Astrocyte of the spinal cord (primary cell): ENCODE results near the gene HMCN1.

ENCODE experiments used
- DNase-seq: peaks from one replicate; pipeline ENCODE4 v3.0.0; 2011; ENCODE audit warnings: low read depth, low spot score
- H3K4me3 ChIP-seq: 2 replicates; pipeline ENCODE4 v1.5.1; 2011; ENCODE audit warnings: low read depth, mild to moderate bottlenecking, low read length, moderate library complexity
- CTCF ChIP-seq: IDR thresholded peaks from 2 replicates; pipeline ENCODE4 v1.5.1; 2012; ENCODE audit warnings: low read depth, mild to moderate bottlenecking, low read length, inconsistent platforms
- in situ Hi-C: cut with HindIII; loops from 2 replicates; pipeline ENCODE4 v1.10.0; 2017; ENCODE audit warnings: low sequenced_read_pairs

Gene HMCN1

DNA sequence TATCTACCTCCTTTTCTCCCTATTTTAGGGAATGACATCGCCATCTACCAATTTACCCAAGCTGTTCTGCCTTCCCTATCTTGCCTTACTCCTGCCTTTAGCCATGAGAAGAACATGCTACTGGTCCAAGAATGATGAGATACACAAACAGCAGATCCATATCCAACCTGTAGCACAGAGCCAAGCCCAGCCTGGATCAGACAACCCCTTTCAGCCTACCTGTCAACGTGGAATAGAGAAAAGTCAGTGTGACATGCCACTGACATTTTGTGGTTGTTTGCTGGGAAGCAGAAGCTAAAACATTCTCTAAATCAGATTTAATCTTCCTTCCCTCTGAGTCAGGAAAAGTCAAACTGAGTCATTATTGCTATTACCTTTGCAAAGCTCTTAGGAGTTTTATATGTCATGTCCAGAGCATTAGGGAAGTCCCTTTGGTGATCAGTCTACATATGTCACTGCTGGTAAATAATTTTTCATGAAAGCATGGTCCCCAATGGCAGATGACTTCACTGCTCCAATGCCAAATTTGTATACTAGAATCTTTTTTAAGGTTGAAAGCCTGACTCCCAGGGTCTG is 497.8 kb downstream of the HMCN1 start:
- TF ChIP-seq CTCF: no peak
- no peak for DNase-seq
- in situ Hi-C loops: no loop called here
- H3K4me3 ChIP-seq: no peak overlapping the region

DNA sequence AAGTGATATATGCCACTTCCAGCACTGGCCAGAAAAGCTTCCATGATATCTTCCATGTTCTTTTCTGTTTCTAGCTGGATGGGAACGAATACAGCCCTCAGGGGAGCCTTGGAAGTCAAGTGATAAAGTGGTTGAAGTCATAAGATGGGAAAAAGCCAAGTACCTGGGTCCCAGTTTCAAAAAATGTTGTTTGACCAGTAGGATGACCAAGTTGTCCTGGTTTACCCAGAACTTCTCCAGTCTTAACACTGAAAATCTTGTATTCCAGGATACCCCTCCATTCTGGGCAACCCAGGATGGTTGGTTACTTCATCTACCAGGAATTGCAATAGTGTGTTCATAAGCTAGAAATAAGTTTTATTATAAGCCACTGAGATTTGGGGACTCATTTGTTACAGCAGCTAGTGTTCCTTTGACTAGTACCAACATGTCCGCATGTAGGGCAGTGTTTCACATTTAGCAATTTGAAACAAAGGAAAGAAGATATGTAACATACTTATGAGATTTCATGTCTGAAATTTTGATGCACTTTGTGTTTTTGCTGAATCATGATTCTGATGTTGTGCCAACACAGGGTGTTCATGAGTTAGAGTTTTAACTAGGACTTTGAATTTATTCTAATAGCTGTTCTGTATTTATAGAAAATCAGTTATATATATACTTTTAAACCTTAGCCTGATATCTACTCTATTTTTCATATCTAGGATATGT is 500.9 kb downstream of the HMCN1 start:
- H3K4me3 ChIP-seq: no peak overlapping the region
- DNase-seq: no peak
- TF ChIP-seq CTCF: no peak
- in situ Hi-C loops: no loop called here

DNA sequence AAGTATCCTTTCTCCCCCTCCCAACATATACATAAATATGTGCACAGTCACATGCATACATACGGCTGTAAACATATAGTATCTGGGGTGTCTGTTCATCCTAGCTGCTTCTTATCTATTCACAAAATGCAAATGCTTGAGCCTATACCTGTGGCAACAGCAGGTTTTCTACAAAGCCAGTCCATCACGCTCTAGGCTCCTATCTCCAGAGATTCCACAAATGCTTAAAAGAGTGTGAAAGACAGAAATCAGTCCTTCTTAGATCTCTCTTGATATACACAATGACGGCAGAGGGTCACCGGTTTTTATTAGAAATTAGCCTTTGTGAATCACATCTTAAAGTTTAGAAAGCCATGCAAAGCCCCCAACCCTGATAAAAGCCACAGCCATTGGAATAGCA is 501.5 kb downstream of the HMCN1 start:
- in situ Hi-C loops: no loop called here
- DNase-seq: no peak
- no peak overlapping the region for H3K4me3 ChIP-seq
- no peak for TF ChIP-seq CTCF

GRCh38 chr1:186236921-186237320 is 502.7 kb downstream of the HMCN1 start:
- peak; percentile 82 for DNase-seq
- TF ChIP-seq CTCF: no peak
- in situ Hi-C loops: no loop called here
- no peak overlapping the region for H3K4me3 ChIP-seq

DNA sequence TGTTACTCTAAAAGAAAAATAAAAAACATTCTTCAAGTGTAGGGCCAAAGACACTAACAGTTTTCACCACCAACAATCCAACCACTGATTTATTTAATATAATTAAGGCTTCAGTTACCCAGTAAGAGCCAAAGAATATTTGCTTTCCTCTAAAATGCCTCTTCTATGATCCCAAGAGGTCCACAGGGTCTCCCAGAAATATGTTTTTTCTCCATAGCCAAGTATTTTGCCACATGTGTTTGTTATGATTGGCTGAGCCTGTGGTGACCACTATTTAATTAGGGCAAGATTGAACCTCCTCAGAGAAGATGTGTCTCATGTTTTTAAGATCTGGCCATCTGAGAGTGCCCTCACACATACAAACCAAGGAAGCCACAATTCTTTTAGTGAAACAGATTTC is 505.0 kb downstream of the HMCN1 start:
- H3K4me3 ChIP-seq: no peak overlapping the region
- in situ Hi-C loops: no loop called here
- peak; percentile 51 for DNase-seq
- no peak for TF ChIP-seq CTCF

- no peak for DNase-seq
- no peak for TF ChIP-seq CTCF
- in situ Hi-C loops: no loop called here
- no peak overlapping the region for H3K4me3 ChIP-seq
Observed at GRCh38 chr1:186240436-186240835, 506.2 kb downstream of the HMCN1 start.
